ENCODE results near the gene PSMA7.

Gene PSMA7

DNA sequence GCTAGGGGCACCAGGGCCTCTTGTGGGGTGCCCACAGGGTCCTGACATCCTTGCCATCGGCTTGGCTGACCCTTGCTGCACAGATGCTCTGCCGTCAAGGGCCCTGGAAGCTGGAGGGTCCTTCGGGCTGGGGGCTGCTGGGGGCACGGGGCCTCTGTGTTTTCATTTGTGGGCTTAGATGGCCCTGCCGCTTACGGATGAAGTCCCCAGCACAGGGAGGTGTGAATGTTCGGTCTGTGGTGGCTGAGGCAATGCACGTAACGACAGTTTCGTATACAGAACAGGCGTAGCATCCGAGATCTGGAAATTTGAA is 14.8 kb upstream of the PSMA7 start:
- H3K27ac ChIP-seq: no peak overlapping the region
- TF ChIP-seq ZFX (IDR thresholded peaks at IDR 0.05; ENCODE audit: borderline replicate concordance): no peak
- TF ChIP-seq, protein P1, sequence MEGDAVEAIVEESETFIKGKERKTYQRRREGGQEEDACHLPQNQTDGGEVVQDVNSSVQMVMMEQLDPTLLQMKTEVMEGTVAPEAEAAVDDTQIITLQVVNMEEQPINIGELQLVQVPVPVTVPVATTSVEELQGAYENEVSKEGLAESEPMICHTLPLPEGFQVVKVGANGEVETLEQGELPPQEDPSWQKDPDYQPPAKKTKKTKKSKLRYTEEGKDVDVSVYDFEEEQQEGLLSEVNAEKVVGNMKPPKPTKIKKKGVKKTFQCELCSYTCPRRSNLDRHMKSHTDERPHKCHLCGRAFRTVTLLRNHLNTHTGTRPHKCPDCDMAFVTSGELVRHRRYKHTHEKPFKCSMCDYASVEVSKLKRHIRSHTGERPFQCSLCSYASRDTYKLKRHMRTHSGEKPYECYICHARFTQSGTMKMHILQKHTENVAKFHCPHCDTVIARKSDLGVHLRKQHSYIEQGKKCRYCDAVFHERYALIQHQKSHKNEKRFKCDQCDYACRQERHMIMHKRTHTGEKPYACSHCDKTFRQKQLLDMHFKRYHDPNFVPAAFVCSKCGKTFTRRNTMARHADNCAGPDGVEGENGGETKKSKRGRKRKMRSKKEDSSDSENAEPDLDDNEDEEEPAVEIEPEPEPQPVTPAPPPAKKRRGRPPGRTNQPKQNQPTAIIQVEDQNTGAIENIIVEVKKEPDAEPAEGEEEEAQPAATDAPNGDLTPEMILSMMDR (IDR thresholded peaks at IDR 0.05): no peak

DNA sequence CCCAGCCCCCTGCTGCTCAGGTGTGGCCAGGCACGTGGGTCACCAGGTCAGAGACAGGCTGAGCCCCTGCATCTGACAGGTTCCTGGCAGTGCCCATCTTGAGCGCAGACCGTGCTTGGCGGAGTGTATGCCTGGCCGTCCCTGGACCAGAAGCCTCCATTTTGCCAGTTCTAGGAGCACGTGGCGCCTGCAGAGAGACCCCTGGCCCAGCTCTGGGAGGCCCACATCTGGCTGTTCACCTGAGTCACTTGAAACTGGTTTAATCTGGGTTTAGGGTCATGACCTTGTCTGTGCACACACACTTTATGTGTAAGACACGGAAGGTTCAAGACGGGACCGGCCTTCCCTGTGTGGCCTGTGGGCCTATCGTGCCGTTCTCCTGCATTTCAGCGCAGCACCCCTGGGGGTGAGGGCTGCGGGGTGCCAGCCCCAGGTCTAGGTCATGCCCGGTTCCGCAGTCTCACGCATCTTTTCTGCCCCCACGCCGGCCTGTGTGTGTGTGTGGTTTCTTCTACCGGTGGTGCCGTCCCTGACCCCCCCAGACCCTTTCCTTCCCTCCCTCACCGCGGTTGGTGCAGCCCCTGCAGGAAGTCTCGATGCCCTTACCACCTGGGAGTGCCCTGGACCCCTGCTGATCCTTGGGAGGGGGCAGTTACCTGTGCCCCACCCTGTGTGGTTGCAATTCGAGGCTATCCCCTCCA is 14.3 kb upstream of the PSMA7 start:
- TF ChIP-seq, protein P1 (IDR thresholded peaks at IDR 0.05): no peak
- no peak for TF ChIP-seq ZFX (IDR thresholded peaks at IDR 0.05; ENCODE audit: borderline replicate concordance)
- H3K27ac ChIP-seq: no peak overlapping the region

DNA sequence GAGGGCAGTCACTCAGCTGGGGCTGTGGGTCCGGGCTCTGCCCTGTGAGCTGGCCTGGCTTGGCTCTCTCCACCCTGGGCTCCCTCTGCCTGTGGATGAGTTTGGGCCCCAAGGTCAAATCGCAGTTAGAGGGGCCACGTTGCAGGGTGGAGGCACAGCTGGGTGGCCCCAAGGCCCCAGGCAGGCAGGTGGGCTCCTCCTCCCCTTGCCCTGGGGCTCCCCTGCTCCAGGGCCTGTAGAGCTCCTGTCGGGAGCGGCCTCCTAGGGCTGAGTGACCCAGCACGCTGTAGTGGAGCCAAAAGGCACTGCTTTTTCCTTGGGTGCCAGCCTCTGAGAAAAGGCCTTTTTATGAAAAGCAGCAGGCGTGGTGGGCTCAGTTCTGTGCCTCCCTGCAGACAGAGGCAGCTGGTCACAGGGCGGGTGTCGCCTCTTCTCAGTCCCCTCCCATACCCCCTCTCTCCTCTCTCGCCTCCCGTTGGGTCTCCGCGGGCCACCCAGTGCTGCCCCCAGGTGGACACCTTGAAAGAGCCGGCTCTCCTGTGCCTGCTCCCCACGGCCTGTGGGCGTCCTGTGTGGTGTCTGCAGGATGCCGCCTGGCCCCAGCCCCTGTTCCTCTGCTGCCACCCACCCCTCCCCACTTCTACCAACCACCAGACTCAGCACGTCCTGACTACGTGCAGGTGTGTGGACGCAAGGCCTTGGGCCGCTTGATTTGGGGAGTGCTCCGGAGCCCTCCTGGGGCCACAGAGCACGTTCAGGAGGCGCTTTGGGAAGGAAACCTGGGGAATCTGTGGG is 13.6 kb upstream of the PSMA7 start:
- H3K27ac ChIP-seq: no peak overlapping the region
- no peak for TF ChIP-seq ZFX (IDR thresholded peaks at IDR 0.05; ENCODE audit: borderline replicate concordance)
- TF ChIP-seq, protein P1 (IDR thresholded peaks at IDR 0.05): peak; percentile 68

DNA sequence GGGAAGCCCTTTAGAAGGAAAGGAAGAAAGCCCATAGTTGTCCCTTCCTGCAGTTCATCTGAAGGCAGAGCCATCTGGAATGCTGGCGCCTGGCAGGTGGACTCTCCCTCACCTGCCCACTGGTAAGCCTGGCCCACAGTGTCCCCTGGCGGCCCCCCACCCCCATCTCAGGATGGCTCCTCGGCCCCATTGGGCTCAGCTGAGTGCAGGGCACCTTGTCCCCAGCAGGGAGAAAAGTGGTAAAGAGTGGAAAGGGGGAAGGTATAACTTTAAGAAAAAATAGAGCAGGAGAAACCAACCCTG is 13.0 kb upstream of the PSMA7 start:
- H3K27ac ChIP-seq: no peak overlapping the region
- TF ChIP-seq, protein P1 (IDR thresholded peaks at IDR 0.05): no peak
- no peak for TF ChIP-seq ZFX (IDR thresholded peaks at IDR 0.05; ENCODE audit: borderline replicate concordance)

DNA sequence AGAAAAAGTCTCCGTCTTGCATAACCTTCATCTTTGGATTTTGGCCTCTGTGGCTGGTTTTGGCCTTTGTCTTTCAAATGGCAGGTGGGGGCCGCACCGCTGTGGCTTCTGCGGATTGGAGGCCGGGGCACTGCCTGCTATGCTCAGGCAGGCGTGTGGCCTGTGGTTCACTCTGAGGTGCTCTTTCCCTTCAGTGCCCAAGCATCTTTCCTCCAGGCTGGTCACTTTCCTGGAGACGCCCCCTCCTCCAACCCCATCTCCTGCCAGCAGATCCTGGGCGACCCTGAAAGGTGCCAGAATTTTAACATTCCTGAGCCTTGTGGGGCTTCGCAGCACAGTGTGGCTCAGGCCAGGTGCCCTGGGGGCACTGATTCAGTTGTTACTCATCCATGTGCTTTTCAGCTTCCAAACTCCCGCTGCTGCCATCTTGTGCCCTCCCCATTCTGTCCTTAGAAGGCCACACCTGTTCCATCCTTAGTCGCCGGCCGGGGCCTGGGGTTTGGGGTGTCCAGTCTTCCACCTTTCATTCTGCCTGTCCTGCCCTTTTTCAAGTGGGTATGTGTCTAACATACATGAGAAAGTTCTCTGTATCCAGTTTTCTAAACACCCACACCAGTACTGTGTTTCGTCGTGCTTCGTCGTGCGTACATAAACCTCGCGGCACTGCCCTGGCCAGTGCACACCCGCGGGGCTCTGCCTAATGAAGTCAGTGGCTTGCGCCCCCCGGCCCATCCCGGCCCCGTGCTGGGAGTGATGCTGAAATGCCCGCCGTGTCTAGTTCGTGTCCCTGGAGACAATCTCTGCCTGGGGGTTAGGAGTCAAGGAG is 12.4 kb upstream of the PSMA7 start:
- no peak overlapping the region for H3K27ac ChIP-seq
- TF ChIP-seq ZFX (IDR thresholded peaks at IDR 0.05; ENCODE audit: borderline replicate concordance): no peak

DNA sequence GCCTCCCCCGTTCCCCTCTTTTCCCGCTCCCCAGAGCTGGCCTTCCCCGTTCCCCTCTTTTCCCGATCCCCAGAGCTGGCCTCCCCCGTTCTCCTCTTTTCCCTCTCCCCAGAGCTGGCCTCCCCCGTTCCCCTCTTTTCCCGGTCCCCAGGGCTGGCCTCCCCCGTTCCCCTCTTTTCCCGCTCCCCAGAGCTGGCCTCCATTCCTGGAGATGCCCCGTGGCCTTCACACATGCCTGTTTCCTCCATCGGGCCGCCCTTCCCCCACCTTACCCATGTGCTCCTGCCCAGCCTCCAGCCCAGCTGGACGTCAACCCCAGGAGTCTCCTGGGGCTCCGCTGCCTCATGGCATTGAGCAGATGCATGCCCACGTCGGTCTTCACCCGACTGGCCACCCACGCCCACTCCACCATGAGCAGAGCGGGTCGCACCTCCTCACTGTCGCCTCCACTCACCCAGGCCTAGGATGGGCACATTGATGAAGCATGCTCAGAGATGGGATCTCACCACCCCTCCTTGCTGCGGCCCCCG is 8.7 kb upstream of the PSMA7 start:
- TF ChIP-seq ZFX (IDR thresholded peaks at IDR 0.05; ENCODE audit: borderline replicate concordance): no peak
- TF ChIP-seq, protein P1 (IDR thresholded peaks at IDR 0.05): no peak
- H3K27ac ChIP-seq: no peak overlapping the region

DNA sequence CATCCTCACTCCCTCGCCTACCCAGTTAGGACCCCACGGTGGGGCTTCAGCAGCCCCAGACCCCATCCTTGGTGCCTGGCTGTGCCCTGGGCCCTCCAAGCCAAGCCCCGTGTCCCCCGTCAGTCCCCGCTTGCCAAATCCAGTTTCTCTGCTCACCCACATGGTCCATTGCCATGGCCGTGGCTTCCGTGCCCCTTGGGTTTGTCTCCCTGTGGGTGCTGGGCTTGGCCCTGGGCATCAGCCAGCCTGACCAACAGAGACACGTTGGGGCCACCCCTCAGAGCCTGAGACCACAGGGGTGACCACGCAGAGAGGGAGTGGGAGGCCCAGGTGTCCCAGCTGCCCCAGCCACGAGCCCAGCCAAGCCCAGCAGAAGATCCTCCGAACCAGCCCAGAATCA is 8.0 kb upstream of the PSMA7 start:
- no peak for TF ChIP-seq ZFX (IDR thresholded peaks at IDR 0.05; ENCODE audit: borderline replicate concordance)
- TF ChIP-seq, protein P1 (IDR thresholded peaks at IDR 0.05): no peak
- no peak overlapping the region for H3K27ac ChIP-seq
